NT2/D1 (cell line): ENCODE data around the gene STAT5B.

ENCODE experiments used
- DNase-seq: peaks from one replicate; pipeline ENCODE4 v3.0.0-alpha.2; 2011; ENCODE audit warnings: low read depth, low spot score
- H3K27me3 ChIP-seq: 2 replicates; pipeline ENCODE4 v1.6.0; 2011; ENCODE audit warnings: mild to moderate bottlenecking; ENCODE audit not compliant: insufficient read length, insufficient read depth
- H3K36me3 ChIP-seq: 2 replicates; pipeline ENCODE4 v1.6.1; 2011; ENCODE audit warnings: mild to moderate bottlenecking, low read length, mixed read lengths; ENCODE audit not compliant: insufficient read depth, insufficient read length
- H3K4me1 ChIP-seq: 2 replicates; pipeline ENCODE4 v1.5.1; 2011; ENCODE audit not compliant: insufficient read depth, insufficient read length
- H3K4me3 ChIP-seq: 2 replicates; pipeline ENCODE4 v1.5.1; 2011; ENCODE audit warnings: low read depth; ENCODE audit not compliant: insufficient read length
- H3K9ac ChIP-seq: 2 replicates; pipeline ENCODE4 v1.6.0; 2011; ENCODE audit warnings: low read depth; ENCODE audit not compliant: insufficient read length
- H3K9me3 ChIP-seq: 2 replicates; pipeline ENCODE4 v1.5.1; 2011; ENCODE audit warnings: mild to moderate bottlenecking, low read length; ENCODE audit not compliant: insufficient read depth
- SUZ12 ChIP-seq: IDR thresholded peaks from 2 replicates; pipeline ENCODE4 v1.6.1; 2011; ENCODE audit not compliant: insufficient read length, insufficient read depth; ENCODE audit errors: extremely low read depth
- YY1 ChIP-seq: IDR thresholded peaks from 2 replicates; pipeline ENCODE4 v1.6.1; 2011; ENCODE audit not compliant: insufficient read length, insufficient read depth
- ZNF274 ChIP-seq: IDR thresholded peaks from 2 replicates; pipeline ENCODE4 v1.6.1; 2011; ENCODE audit warnings: mild to moderate bottlenecking, low read depth, low read length

STAT5B gene

DNA sequence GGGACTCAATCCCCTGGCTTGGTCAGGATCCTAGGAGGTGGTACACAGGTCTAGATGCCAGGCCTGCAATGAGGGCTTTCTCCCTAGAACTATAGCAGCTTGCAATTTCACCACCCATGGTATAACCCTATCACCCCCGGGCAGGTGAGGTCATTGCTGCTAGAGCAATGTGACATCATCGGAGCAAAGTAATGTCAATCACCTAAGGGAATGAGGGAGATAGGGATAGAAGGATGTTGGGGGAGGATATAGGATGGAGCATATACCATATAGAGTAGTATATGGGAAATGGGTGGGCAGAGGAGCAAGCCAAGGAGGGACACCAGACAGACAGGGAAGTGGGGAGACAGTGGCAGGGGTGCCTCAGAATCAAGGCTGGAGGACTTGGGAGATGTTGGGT lies 98.5 kb downstream of the STAT5B start:
- DNase-seq, result no peak
- Histone ChIP-seq H3K9me3 (no peaks in the 10 kb centered on the region), H3K9ac (no peak overlapping the region), H3K36me3 (no peaks in the 10 kb centered on the region), H3K4me1 (peaks cover 9% of the 10 kb centered on the region), H3K27me3 (peaks cover 51% of the 10 kb centered on the region), H3K4me3 (no peak overlapping the region)
- TF ChIP-seq ZNF274, result no peak
- TF ChIP-seq YY1, result no peak
- TF ChIP-seq SUZ12, result no peak

DNA sequence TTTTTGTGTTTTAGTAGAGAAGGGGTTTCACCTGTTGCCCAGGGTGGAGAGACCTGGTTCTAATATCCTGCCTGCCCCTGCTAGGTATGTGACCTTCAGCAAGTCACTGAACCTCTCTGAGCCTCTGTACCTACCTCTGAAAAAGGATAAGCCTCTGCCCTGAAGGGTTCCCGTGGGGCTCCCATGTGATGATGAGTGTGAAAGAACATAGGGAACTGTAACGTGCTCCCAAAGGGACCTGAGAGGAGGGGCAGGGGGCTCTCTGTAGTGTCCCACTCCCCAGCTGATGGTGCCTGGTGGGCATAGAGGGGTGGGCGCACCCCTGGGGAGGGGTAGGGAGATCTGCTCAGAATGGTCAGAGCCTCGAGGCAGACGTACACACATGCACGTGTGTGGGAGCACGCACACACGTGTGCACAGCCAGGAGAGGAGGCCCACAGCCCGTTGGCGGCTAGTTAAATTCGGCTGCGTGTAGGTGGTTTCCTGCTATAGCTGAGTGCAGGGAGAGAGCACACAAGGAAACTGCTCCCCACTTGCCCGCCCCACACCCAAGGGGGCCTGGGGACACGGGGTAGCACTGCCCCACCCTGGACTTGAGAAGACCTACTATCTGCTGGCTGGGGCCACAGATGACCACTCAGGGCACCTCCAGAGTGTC lies 101.9 kb downstream of the STAT5B start:
- H3K4me3 ChIP-seq, result no peak overlapping the region
- H3K9me3 ChIP-seq, result no peaks in the 10 kb centered on the region

DNA sequence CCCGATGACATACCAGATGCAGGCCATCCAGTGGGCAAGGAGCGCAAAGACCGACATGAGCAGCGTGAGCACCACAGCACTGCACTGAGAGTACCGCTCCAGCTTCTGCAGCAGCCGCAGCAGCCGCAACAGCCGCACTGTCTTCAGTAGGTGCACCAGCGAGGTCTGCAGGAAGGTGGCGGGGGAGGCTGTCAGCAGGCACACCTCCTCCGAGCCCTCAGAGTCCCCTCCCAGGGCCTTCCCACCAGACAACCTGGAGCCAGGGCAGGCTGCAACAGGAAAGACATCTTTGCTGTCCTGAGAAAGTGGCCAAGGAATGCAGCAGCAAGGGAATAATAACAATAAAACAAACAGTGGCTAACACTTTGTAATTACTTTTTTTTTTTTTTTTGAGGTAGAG lies 104.4 kb downstream of the STAT5B start:
- no peak overlapping the region for H3K4me3 ChIP-seq
- TF ChIP-seq ZNF274, result no peak
- TF ChIP-seq YY1, result no peak
- no peak for TF ChIP-seq SUZ12
- no peaks in the 10 kb centered on the region for H3K27me3 ChIP-seq
- no peaks in the 10 kb centered on the region for H3K36me3 ChIP-seq
- no peaks in the 10 kb centered on the region for H3K9me3 ChIP-seq
- DNase-seq, result no peak
- H3K4me1 ChIP-seq, result peaks cover 7% of the 10 kb centered on the region
- no peak overlapping the region for H3K9ac ChIP-seq

More for the DNA sequence above, 101.9 kb downstream of the STAT5B start:
- H3K4me1 ChIP-seq, result peaks cover 7% of the 10 kb centered on the region
- peaks cover 19% of the 10 kb centered on the region for H3K27me3 ChIP-seq
- H3K36me3 ChIP-seq, result no peaks in the 10 kb centered on the region
- TF ChIP-seq YY1 (no peak), ZNF274 (no peak), SUZ12 (no peak)
- no peak overlapping the region for H3K9ac ChIP-seq
- no peak for DNase-seq

DNA sequence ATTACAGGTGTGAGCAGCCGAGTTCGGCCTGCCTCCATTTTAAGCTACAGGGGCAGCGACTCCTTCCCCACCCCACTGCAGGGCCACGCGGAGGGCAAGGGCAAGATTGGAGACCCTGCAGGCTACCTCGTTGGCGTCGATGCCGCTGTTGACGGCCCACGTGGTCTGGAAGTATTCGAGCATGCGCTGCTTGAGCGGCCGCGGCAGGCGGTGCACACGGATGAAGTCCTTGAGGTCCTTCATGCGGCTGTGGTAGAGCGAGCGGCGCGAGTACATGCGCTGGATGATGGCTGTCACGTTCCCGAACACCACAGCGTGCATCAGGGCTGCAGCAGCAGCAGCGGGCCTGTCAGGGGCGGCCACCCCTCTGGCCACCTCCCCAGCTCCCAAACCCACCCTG lies 106.8 kb downstream of the STAT5B start:
- no peak overlapping the region for H3K4me3 ChIP-seq
- DNase-seq, result no peak
- peaks cover 7% of the 10 kb centered on the region for H3K4me1 ChIP-seq
- H3K9me3 ChIP-seq, result no peaks in the 10 kb centered on the region
- no peak for TF ChIP-seq SUZ12
- no peak for TF ChIP-seq YY1
- no peak for TF ChIP-seq ZNF274
- H3K27me3 ChIP-seq, result no peaks in the 10 kb centered on the region
- no peaks in the 10 kb centered on the region for H3K36me3 ChIP-seq
- H3K9ac ChIP-seq, result no peak overlapping the region

DNA sequence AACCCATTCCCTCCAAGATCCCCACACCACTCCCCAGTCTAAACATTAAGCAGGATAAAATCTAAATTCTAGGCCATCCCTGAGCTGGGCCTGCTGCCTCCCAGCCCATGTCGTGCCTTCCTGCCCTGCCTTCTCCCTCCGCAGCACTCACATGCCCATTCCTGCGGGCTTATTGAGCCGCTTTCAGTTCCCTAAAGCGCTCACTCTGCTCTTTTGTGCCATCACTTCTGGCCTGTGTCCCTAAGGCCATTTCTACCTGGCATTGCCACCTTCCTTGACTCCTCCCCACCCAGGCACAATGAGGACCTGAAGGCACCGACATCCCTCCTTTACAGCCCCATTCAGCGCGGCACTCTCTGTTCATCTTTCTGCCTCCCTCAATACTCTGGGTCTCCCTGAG lies 108.4 kb downstream of the STAT5B start:
- H3K4me3 ChIP-seq, result no peak overlapping the region
- no peaks in the 10 kb centered on the region for H3K36me3 ChIP-seq
- H3K9ac ChIP-seq, result no peak overlapping the region
- H3K27me3 ChIP-seq, result no peaks in the 10 kb centered on the region
- TF ChIP-seq ZNF274 (no peak), SUZ12 (no peak), YY1 (no peak)
- H3K9me3 ChIP-seq, result no peaks in the 10 kb centered on the region
- DNase-seq, result no peak
- peaks cover 11% of the 10 kb centered on the region for H3K4me1 ChIP-seq

DNA sequence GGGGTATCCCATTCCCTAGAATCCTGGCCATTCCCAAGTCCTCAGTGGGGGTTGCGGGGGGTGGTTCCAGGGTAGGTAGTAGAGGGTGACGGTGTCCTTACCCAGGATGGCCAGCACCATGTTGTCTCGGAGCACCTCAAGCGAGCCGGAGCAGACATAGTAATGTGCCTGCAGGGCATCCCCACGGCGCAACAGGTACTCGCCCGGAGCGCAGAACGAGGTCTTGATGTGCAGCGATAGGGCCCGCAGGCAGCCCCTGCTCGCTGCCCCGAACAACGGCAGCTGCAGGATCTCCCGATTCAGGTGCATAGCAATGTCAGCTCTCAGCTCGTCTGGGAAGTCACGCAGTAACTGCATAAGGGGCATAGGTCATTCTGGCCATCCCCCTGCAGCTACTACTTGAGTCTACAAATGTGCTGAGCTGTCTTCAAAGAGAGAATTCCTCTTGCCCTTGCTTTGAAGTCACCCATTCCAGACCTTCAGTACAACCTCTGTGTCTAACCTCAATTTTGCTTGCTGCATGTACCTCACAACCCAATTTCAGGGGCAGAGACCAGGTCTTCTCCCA lies 109.9 kb downstream of the STAT5B start:
- no peak overlapping the region for H3K4me3 ChIP-seq
- no peaks in the 10 kb centered on the region for H3K9me3 ChIP-seq
- no peak for DNase-seq
- H3K4me1 ChIP-seq, result peaks cover 10% of the 10 kb centered on the region
- no peak overlapping the region for H3K9ac ChIP-seq
- no peaks in the 10 kb centered on the region for H3K36me3 ChIP-seq
- TF ChIP-seq SUZ12 (no peak), YY1 (no peak), ZNF274 (no peak)
- no peaks in the 10 kb centered on the region for H3K27me3 ChIP-seq

DNA sequence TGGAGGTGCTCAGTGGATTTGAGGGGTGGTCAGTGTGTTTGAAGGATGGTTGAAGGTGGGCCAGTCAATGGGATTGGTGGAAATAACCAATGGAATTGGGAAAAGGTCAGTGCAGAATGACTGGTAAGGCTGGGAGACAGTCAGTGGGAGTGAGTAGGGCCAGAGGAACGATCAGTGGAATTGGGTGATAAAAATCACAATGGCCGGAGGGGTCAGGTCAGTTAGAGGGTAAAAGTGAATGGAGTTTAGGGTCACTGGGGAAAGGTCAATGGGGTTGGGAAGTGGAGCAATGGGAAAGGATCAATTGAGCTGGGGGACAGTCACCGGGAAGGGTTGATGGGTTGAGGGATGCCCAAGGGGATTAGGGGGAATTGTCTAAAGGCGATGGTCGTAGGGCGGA lies 110.4 kb downstream of the STAT5B start:
- Histone ChIP-seq H3K27me3 (no peaks in the 10 kb centered on the region), H3K4me1 (peaks cover 13% of the 10 kb centered on the region), H3K9ac (no peak overlapping the region), H3K4me3 (no peak overlapping the region), H3K36me3 (no peaks in the 10 kb centered on the region), H3K9me3 (no peaks in the 10 kb centered on the region)
- DNase-seq, result no peak
- TF ChIP-seq SUZ12 (no peak), ZNF274 (no peak), YY1 (no peak)

DNA sequence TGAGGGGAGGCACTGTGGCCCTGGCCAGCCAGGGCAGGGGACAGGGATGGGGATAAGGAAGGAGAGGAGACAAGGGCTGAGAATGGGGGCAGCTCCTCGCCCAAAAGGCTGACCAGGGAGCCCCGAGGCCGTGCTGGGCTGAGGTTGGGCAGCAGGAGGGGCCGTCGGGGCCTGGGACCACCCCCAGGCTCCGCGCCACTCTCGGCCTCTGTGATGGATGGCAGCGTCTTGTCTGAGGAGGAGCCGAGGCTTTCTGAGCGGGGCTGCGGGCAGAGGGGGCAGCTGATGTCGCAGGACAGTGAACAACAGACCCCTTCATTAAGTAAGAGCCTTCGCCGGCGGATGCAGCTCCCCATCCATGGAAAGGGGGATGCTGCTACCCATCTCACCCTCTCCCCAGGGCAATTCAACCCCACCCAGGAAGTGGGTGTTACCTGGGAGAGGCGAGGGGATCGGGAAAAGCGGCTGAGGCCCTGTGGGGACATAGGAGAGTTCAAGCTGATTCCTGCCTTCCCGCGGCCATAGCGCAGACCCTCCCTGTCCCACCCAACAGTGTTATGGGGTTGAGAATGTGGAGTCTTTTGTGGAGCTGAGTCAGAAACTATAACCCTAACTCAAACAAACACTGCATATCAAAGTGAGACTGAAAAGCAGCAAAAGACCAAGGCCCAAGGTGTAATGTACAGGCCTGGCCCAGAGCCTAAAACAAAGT lies 112.3 kb downstream of the STAT5B start:
- Histone ChIP-seq H3K36me3 (no peaks in the 10 kb centered on the region), H3K27me3 (no peaks in the 10 kb centered on the region), H3K4me1 (peaks cover 19% of the 10 kb centered on the region), H3K4me3 (no peak overlapping the region), H3K9me3 (no peaks in the 10 kb centered on the region), H3K9ac (no peak overlapping the region)
- DNase-seq, result no peak
- TF ChIP-seq SUZ12, result no peak
- no peak for TF ChIP-seq YY1
- TF ChIP-seq ZNF274, result no peak
